Gastrocnemius medialis (tissue), 4 donors: ENCODE data around the gene LRTM2.

ENCODE experiments used
- POLR2A ChIP-seq, 2 donors: fragments of 450-650 bp; IDR thresholded peaks; one replicate each; pipeline ENCODE4 v1.6.1; 2017; ENCODE audit warnings: antibody characterized with exemption in 2 of 2, mild to moderate bottlenecking in 2 of 2, moderate library complexity in 2 of 2
- TF ChIP-seq, protein P1 (sequence below), 5 experiments: fragments of 450-650 bp in 3 of 5; fragments of 200-600 bp in 2 of 5; sonication (generic) in 2 of 5; IDR thresholded peaks in 4 of 5; conservative IDR thresholded peaks in 1 of 5; 1 replicate in 4 of 5; 2 replicates in 1 of 5; pipeline ENCODE4 v1.5.1; 2016 to 2019; ENCODE audit warnings: antibody characterized with exemption in 5 of 5, mild to moderate bottlenecking in 3 of 5, moderate library complexity in 3 of 5

DNA sequence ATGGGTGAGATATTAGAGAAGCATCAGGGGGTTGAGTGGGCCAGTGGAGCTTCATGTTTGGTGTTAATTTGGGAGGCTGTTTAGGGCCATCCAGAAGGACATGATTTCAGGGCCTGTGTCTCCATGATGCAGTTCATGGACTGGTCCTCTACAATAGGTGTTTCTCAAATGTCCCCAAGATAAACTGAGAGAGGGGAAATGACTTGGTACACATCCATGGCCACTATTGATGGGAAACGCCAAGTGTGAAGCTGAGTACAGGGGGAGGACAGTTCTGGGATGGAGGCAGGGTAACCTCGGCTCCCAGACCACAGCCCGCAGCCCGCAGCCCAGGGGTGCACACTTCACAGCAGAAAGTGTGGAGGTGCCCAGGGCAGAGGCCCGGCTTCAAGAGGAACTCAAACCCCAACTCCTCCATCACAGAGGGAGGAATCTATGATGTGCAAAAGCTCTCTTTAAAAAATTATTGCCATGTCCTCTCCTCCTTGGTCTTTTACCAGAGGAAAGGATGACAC, 64.8 kb downstream of the LRTM2 start:
- TF ChIP-seq, protein P1, sequence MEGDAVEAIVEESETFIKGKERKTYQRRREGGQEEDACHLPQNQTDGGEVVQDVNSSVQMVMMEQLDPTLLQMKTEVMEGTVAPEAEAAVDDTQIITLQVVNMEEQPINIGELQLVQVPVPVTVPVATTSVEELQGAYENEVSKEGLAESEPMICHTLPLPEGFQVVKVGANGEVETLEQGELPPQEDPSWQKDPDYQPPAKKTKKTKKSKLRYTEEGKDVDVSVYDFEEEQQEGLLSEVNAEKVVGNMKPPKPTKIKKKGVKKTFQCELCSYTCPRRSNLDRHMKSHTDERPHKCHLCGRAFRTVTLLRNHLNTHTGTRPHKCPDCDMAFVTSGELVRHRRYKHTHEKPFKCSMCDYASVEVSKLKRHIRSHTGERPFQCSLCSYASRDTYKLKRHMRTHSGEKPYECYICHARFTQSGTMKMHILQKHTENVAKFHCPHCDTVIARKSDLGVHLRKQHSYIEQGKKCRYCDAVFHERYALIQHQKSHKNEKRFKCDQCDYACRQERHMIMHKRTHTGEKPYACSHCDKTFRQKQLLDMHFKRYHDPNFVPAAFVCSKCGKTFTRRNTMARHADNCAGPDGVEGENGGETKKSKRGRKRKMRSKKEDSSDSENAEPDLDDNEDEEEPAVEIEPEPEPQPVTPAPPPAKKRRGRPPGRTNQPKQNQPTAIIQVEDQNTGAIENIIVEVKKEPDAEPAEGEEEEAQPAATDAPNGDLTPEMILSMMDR (IDR thresholded peaks at IDR 0.05 in 4 of 5, conservative IDR thresholded peaks at IDR 0.05 in 1 of 5) = no peak
- no peak for TF ChIP-seq POLR2A (IDR thresholded peaks at IDR 0.05)
